HepG2 (cell line): Measurements from ENCODE around the gene NXPH4. TPM values are rescaled to one million over a fixed set of nuclear protein-coding genes. Genes with fewer than 3 reads are reported as not detected.

Source experiments
- ATAC-seq: fragments of 200-7000 bp; cut with Tn5 transposase; 3 replicates; pipeline ENCODE4 v1.9.1; 2020; ENCODE audit warnings: mild to moderate bottlenecking, moderate library complexity
- BruUV-seq: library from RNA; stranded (reverse); fragments of 400-500 nt; replicated peaks from 2 replicates; lab custom pipeline; 2021; lab: Mats Ljungman, UMichigan
- CTCF ChIA-PET: fragments of 300-600 bp; formaldehyde crosslinking; extraction: SDS; loops from one replicate; lab custom pipeline; 2021; ENCODE audit warnings: low total read pairs, inconsistent platforms, low intra/inter-chr PET ratio; lab: Yijun Ruan, JAX
- POLR2A ChIA-PET: fragments of 350-600 bp; sonication (Branson Sonifier 250); formaldehyde crosslinking; loops from one replicate; lab custom pipeline; 2020; ENCODE audit warnings: antibody characterized with exemption, inconsistent platforms; lab: Yijun Ruan, JAX
- DNase-seq: peaks from one replicate; pipeline ENCODE4 v3.0.0-alpha.2; 2015; ENCODE audit warnings: low spot score
- FAIRE-seq: peaks from 3 replicates; lab custom pipeline; 2011; peaks lifted over from hg19 to GRCh38; lab: Jason Lieb, UNC
- H2AFZ ChIP-seq: one replicate; pipeline ENCODE4 v1.6.1; 2011; ENCODE audit warnings: low read length, inconsistent platforms
- H3K27ac ChIP-seq: fragments of 300-600 bp; 3 replicates; pipeline ENCODE4 v1.8.0; 2011; ENCODE audit warnings: mixed run types, mild to moderate bottlenecking, mixed read lengths, low read length, inconsistent platforms; ENCODE audit not compliant: insufficient read depth; ENCODE audit errors: extremely low read length
- H3K27me3 ChIP-seq, 2 experiments: fragments of 200-600 bp in 1 of 2; 2 replicates in 1 of 2; 3 replicates in 1 of 2; pipeline versions ENCODE4 v1.6.0 to v1.8.0; 2011; ENCODE audit warnings: low read length in 2 of 2, mild to moderate bottlenecking in 2 of 2, moderate library complexity in 2 of 2, inconsistent platforms in 1 of 2; ENCODE audit not compliant: insufficient read depth in 2 of 2, control insufficient read depth in 1 of 2
- H3K36me3 ChIP-seq, 2 experiments: fragments of 200-600 bp in 1 of 2; replicated peaks in 1 of 2; 2 replicates in 1 of 2; 3 replicates in 1 of 2; pipeline versions ENCODE4 v1.5.1 to v1.8.0; 2011; ENCODE audit warnings: low read length in 2 of 2, inconsistent platforms in 1 of 2; ENCODE audit not compliant: insufficient read depth in 2 of 2, control insufficient read depth in 1 of 2
- H3K4me1 ChIP-seq: 2 replicates; pipeline ENCODE4 v1.5.1; 2012; ENCODE audit warnings: low read length, inconsistent platforms; ENCODE audit not compliant: insufficient read depth
- H3K4me2 ChIP-seq: 2 replicates; pipeline ENCODE4 v1.6.0; 2011; ENCODE audit warnings: low read depth, low read length, inconsistent platforms
- H3K4me3 ChIP-seq, 3 experiments: fragments of 200-600 bp in 1 of 3; sonication (generic), shearing (Covaris generic) in 1 of 3; replicated peaks in 1 of 3; 2 replicates each; pipeline ENCODE4 v1.5.1; 2011 to 2016; ENCODE audit warnings: low read length in 3 of 3, inconsistent platforms in 2 of 3, low read depth in 2 of 3, mild to moderate bottlenecking in 2 of 3, control low read depth in 1 of 3, mixed read lengths in 1 of 3; ENCODE audit not compliant: insufficient read depth in 1 of 3
- H3K79me2 ChIP-seq: one replicate; pipeline ENCODE4 v1.6.1; 2011; ENCODE audit warnings: low read length, inconsistent platforms; ENCODE audit not compliant: insufficient read depth
- H3K9ac ChIP-seq: 2 replicates; pipeline ENCODE4 v1.6.0; 2011; ENCODE audit warnings: mild to moderate bottlenecking, low read depth, low read length, inconsistent platforms; ENCODE audit not compliant: insufficient read depth
- H3K9me3 ChIP-seq: 2 replicates; pipeline ENCODE4 v1.5.1; 2012; ENCODE audit warnings: mild to moderate bottlenecking, low read length
- H4K20me1 ChIP-seq: 2 replicates; pipeline ENCODE4 v1.6.0; 2011; ENCODE audit warnings: inconsistent platforms, mild to moderate bottlenecking, low read length, moderate library complexity; ENCODE audit not compliant: insufficient read depth
- IRX3 ChIP-seq: sonication (generic); formaldehyde crosslinking; IDR thresholded peaks from 2 replicates; pipeline ENCODE4 v1.8.1; 2023; ENCODE audit warnings: mild to moderate bottlenecking, low read depth, missing genetic modification reagents, borderline replicate concordance
- POLR2G ChIP-seq: fragments of 200-400 bp; formaldehyde crosslinking; IDR thresholded peaks from 2 replicates; pipeline ENCODE4 v1.6.1; 2018; ENCODE audit warnings: mild to moderate bottlenecking, low read depth, low read length, moderate library complexity
- ZNF205 ChIP-seq: IDR thresholded peaks from 2 replicates; pipeline ENCODE4 v1.6.1; 2018; ENCODE audit warnings: missing biosample characterization, missing genetic modification reagents
- ZNF816 ChIP-seq: sonication (generic); formaldehyde crosslinking; IDR thresholded peaks from 2 replicates; pipeline ENCODE4 v1.8.0; 2022; ENCODE audit warnings: missing genetic modification reagents, mild to moderate bottlenecking, borderline replicate concordance
- ZSCAN29 ChIP-seq: sonication (generic); formaldehyde crosslinking; conservative IDR thresholded peaks from 2 replicates; pipeline ENCODE4 v1.4.0; 2020; ENCODE audit warnings: mild to moderate bottlenecking, missing genetic modification reagents
- WGBS: methylation state at CpG from one replicate; pipeline ENCODE4 v1.1.6; 2017; ENCODE audit warnings: low lambda C conversion rate; 5-methylcytosine and 5-hydroxymethylcytosine counted together
- in situ Hi-C: cut with HindIII; loops from 2 replicates; pipeline ENCODE4 v1.10.0; 2017; ENCODE audit warnings: low pct_unique_long_range_greater_than_20kb; ENCODE audit not compliant: extremely low pct_ligation_motif_present
- intact Hi-C: fragments of 100-400 bp; cut with micrococcal nuclease; formaldehyde crosslinking; loops from one replicate; pipeline ENCODE4 v1.10.0; 2022; ENCODE audit not compliant: unreplicated experiment
- polyA plus RNA-seq, 8 experiments: library from polyadenylated mRNA; depleted of rRNA in 3 of 8; stranded (reverse) in 7 of 8; unstranded in 1 of 8; fragments of >200 nt; fragmentation: Illumina TruSeq in 4 of 8; extraction: Trizol in 4 of 8; gene quantifications; 2 replicates each; pipeline versions ENCODE4 v1.2.1 to v1.2.3, GENCODE V29; 2011 to 2016; ENCODE audit warnings: low read depth in 4 of 8, missing spikeins in 1 of 8, mixed read lengths in 1 of 8; ENCODE audit not compliant: insufficient read depth in 1 of 8
- total RNA-seq, 5 experiments: library from RNA; depleted of rRNA; stranded (reverse); fragments of >200 nt; fragmentation: Illumina TruSeq; extraction: Trizol; gene quantifications; 2 replicates each; pipeline ENCODE4 v1.2.3, GENCODE V29; 2016; ENCODE audit warnings: low read depth in 1 of 5

Gene NXPH4
- total and polyA plus RNA-seq, 2 of the 13 experiments (the other 11 are each of a cell fraction or from before 2014, with no cell fraction given), result 0.13 TPM; not detected in 1

DNA sequence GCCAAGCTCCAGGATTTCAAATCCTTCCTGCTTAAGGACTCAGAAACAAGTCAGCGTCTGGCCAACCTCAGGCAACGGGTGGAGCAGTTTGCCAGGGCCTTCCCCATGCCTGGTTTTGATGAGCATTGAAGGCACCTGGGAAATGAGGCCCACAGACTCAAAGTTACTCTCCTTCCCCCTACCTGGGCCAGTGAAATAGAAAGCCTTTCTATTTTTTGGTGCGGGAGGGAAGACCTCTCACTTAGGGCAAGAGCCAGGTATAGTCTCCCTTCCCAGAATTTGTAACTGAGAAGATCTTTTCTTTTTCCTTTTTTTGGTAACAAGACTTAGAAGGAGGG, 17.6 kb downstream of the NXPH4 start:
- 92% methylated on average over 3 of the region's 3 CpGs for WGBS
- intact Hi-C loops (no loop called here), in situ Hi-C loops (no loop called here)
- DNase-seq (no peak), FAIRE-seq (no peak), ATAC-seq (no peak)
- H3K27me3 ChIP-seq, result peaks cover 0 to under 1% of the 10 kb centered on the region in 2 experiments; a peak in 2 of 5 replicates
- H3K79me2 ChIP-seq, result peaks cover 28% of the 10 kb centered on the region
- H3K9ac ChIP-seq, result no peak overlapping the region
- H3K36me3 ChIP-seq, result peaks cover 20 to 34% of the 10 kb centered on the region in 2 experiments
- no peak overlapping the region for H3K4me2 ChIP-seq
- peaks cover 74% of the 10 kb centered on the region for H3K4me1 ChIP-seq
- TF ChIP-seq POLR2G (peak; percentile 52), ZNF205 (CRISPR knock-in tag) (no peak), ZSCAN29 (CRISPR knock-in tag) (no peak)
- peaks cover 12% of the 10 kb centered on the region; the same call in 1 of the 2 replicates for H4K20me1 ChIP-seq
- CTCF ChIA-PET, result interaction anchor here (11.7 kb wide), 1 partner anchor 20 kb away, joined by 308 read pairs; the partner anchor contains the start of gene NXPH4
- POLR2A ChIA-PET, result no interaction called here
- H3K4me3 ChIP-seq, result no peak overlapping the region
- H3K9me3 ChIP-seq, result no peaks in the 10 kb centered on the region
- no peak overlapping the region for H2AFZ ChIP-seq
- BruUV-seq, result no TSS peak
- H3K27ac ChIP-seq, result no peak overlapping the region

DNA sequence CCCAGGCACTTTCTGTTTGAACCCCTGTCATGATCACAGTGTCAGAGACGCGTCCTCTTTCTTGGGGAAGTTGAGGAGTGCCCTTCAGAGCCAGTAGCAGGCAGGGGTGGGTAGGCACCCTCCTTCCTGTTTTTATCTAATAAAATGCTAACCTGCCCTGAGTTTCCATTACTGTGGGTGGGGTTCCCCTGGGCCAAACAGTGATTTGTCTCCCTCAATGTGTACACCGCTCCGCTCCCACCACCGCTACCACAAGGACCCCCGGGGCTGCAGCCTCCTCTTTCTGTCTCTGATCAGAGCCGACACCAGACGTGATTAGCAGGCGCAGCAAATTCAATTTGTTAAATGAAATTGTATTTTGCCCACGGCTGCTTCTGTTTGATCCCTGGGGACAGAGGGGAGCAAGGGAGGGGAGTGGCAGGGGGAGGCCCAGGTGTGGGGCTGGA, 18.0 kb downstream of the NXPH4 start:
- BruUV-seq, result no TSS peak
- Histone ChIP-seq H3K79me2 (peaks cover 24% of the 10 kb centered on the region), H3K36me3 (peaks cover 20 to 34% of the 10 kb centered on the region in 2 experiments), H3K4me1 (peaks cover 78% of the 10 kb centered on the region), H3K9me3 (no peaks in the 10 kb centered on the region), H4K20me1 (peaks cover 12% of the 10 kb centered on the region; the same call in 1 of the 2 replicates), H3K27me3 (peaks cover 2 to 5% of the 10 kb centered on the region in 2 experiments; a peak in 4 of 5 replicates), H3K9ac (no peak overlapping the region), H3K4me2 (no peak overlapping the region), H3K4me3 (no peak overlapping the region; a peak in 1 of 6 replicates), H3K27ac (no peak overlapping the region), H2AFZ (no peak overlapping the region)
- DNase-seq (no peak), FAIRE-seq (no peak), ATAC-seq (no peak)
- POLR2A ChIA-PET, result no interaction called here
- 90% methylated on average over 10 of the region's 10 CpGs for WGBS
- intact Hi-C loops, result no loop called here
- no peak for TF ChIP-seq IRX3
- TF ChIP-seq ZNF816 (CRISPR knock-in tag), result no peak
- in situ Hi-C loops, result no loop called here
- CTCF ChIA-PET, result interaction anchor here (1.1 to 11.7 kb wide), 2 partner anchors 10 to 21 kb away, joined by 3 to 308 read pairs; partner anchors contain the start of gene NXPH4
